Measurements from ENCODE around the gene POLR3E. TPM values are rescaled to one million over a fixed set of nuclear protein-coding genes. Genes with fewer than 3 reads are reported as not detected.

Gene POLR3E
- polyA plus RNA-seq, 1 experiment, result 60.9 TPM

GRCh38 chr16:22323173-22323958, 26.2 kb downstream of the POLR3E start:
- H3K4me3 ChIP-seq (ENCODE audit: low read depth, low read length), result no peak overlapping the region
- no peak for DNase-seq (ENCODE audit: low read depth)
- CTCF ChIA-PET, result interaction anchor here (0.8 to 1.6 kb wide), 3 partner anchors 9 to 23 kb away, joined by 3 to 5 read pairs (median 3); no protein-coding TSS in a partner anchor
- POLR2A ChIA-PET, result no interaction called here
- no peaks in the 10 kb centered on the region for H3K27me3 ChIP-seq (ENCODE audit: control insufficient read depth, insufficient read depth, low read length)
- TF ChIP-seq CTCF (IDR thresholded peaks at IDR 0.05; ENCODE audit: insufficient read depth, low read depth, low read length), result no peak
- H3K36me3 ChIP-seq (ENCODE audit: control insufficient read depth, insufficient read depth, low read length), result peaks cover 35% of the 10 kb centered on the region

- ChIA-PET CTCF (interaction anchor here (0.8 to 1.6 kb wide), 3 partner anchors 10 to 24 kb away, joined by 3 to 5 read pairs (median 3); no protein-coding TSS in a partner anchor), POLR2A (no interaction called here)
- Histone ChIP-seq H3K36me3 (ENCODE audit: control insufficient read depth, insufficient read depth, low read length) (peaks cover 35% of the 10 kb centered on the region), H3K27me3 (ENCODE audit: control insufficient read depth, insufficient read depth, low read length) (no peaks in the 10 kb centered on the region), H3K4me3 (ENCODE audit: low read depth, low read length) (no peak overlapping the region)
- no peak for DNase-seq (ENCODE audit: low read depth)
- no peak for TF ChIP-seq CTCF (IDR thresholded peaks at IDR 0.05; ENCODE audit: insufficient read depth, low read depth, low read length)
Measured at GRCh38 chr16:22323959-22324786, 27.0 kb downstream of the POLR3E start.

- TF ChIP-seq CTCF (IDR thresholded peaks at IDR 0.05; ENCODE audit: insufficient read depth, low read depth, low read length), result no peak
- CTCF ChIA-PET, result no interaction called here
- Histone ChIP-seq H3K27me3 (ENCODE audit: control insufficient read depth, insufficient read depth, low read length) (no peaks in the 10 kb centered on the region), H3K4me3 (ENCODE audit: low read depth, low read length) (no peak overlapping the region), H3K36me3 (ENCODE audit: control insufficient read depth, insufficient read depth, low read length) (peaks cover 37% of the 10 kb centered on the region)
- DNase-seq (ENCODE audit: low read depth), result no peak
- POLR2A ChIA-PET, result no interaction called here
Measured at GRCh38 chr16:22324787-22325597, 27.8 kb downstream of the POLR3E start.

- TF ChIP-seq CTCF (IDR thresholded peaks at IDR 0.05; ENCODE audit: insufficient read depth, low read depth, low read length), result no peak
- DNase-seq (ENCODE audit: low read depth), result no peak
- no peak overlapping the region for H3K4me3 ChIP-seq (ENCODE audit: low read depth, low read length)
- no peaks in the 10 kb centered on the region for H3K27me3 ChIP-seq (ENCODE audit: control insufficient read depth, insufficient read depth, low read length)
- ChIA-PET POLR2A (no interaction called here), CTCF (no interaction called here)
- peaks cover 37% of the 10 kb centered on the region for H3K36me3 ChIP-seq (ENCODE audit: control insufficient read depth, insufficient read depth, low read length)
Measured at GRCh38 chr16:22325598-22326368, 28.6 kb downstream of the POLR3E start.
